HEK293T (cell line): ENCODE measurements around the gene SRGAP1.

ENCODE experiments used
- CTCF ChIA-PET: fragments of 350-600 bp; formaldehyde crosslinking; extraction: SDS; loops from one replicate; lab custom pipeline; 2021; ENCODE audit warnings: antibody characterized with exemption, inconsistent platforms; lab: Yijun Ruan, JAX
- POLR2A ChIA-PET: fragments of 350-600 bp; formaldehyde crosslinking; extraction: SDS; loops from one replicate; lab custom pipeline; 2020; ENCODE audit warnings: antibody characterized with exemption, inconsistent platforms; lab: Yijun Ruan, JAX
- DNase-seq: peaks from one replicate; pipeline ENCODE4 v3.0.0; 2012; ENCODE audit warnings: mixed read lengths; ENCODE audit errors: extremely low spot score
- ARNT ChIP-seq: fragments of 450-650 bp; IDR thresholded peaks from 2 replicates; pipeline ENCODE4 v1.6.1; 2017; ENCODE audit warnings: mild to moderate bottlenecking
- BHLHE40 ChIP-seq: fragments of 450-650 bp; IDR thresholded peaks from 2 replicates; pipeline ENCODE4 v1.6.1; 2016; ENCODE audit warnings: mild to moderate bottlenecking, moderate library complexity, borderline replicate concordance
- CTBP1 ChIP-seq: fragments of 450-650 bp; IDR thresholded peaks from 2 replicates; pipeline ENCODE4 v1.6.1; 2016; ENCODE audit warnings: borderline replicate concordance
- ELF4 ChIP-seq: fragments of 450-650 bp; IDR thresholded peaks from 2 replicates; pipeline ENCODE4 v1.6.1; 2017; ENCODE audit warnings: antibody characterized with exemption
- FOXA1 ChIP-seq: fragments of 450-650 bp; IDR thresholded peaks from 2 replicates; pipeline ENCODE4 v1.6.1; 2016; ENCODE audit warnings: mild to moderate bottlenecking
- FOXK2 ChIP-seq: fragments of 450-650 bp; IDR thresholded peaks from 2 replicates; pipeline ENCODE4 v1.6.1; 2016; ENCODE audit warnings: mild to moderate bottlenecking
- FOXM1 ChIP-seq: fragments of 450-650 bp; IDR thresholded peaks from 2 replicates; pipeline ENCODE4 v1.6.1; 2017; ENCODE audit warnings: mild to moderate bottlenecking, borderline replicate concordance
- HDGF ChIP-seq: fragments of 450-650 bp; IDR thresholded peaks from 2 replicates; pipeline ENCODE4 v1.6.1; 2017; ENCODE audit warnings: antibody characterized with exemption, borderline replicate concordance
- L3MBTL2 ChIP-seq: fragments of 450-650 bp; conservative IDR thresholded peaks from 2 replicates; pipeline ENCODE4 v1.6.1; 2016; ENCODE audit warnings: mild to moderate bottlenecking
- LEF1 ChIP-seq: fragments of 450-650 bp; IDR thresholded peaks from 2 replicates; pipeline ENCODE4 v1.6.1; 2017; ENCODE audit warnings: mild to moderate bottlenecking, borderline replicate concordance
- NFRKB ChIP-seq: fragments of 450-650 bp; IDR thresholded peaks from 2 replicates; pipeline ENCODE4 v1.6.1; 2016; ENCODE audit warnings: mild to moderate bottlenecking, moderate library complexity
- PKNOX1 ChIP-seq: fragments of 450-650 bp; IDR thresholded peaks from 2 replicates; pipeline ENCODE4 v1.6.1; 2016
- SP1 ChIP-seq: fragments of 450-650 bp; IDR thresholded peaks from 2 replicates; pipeline ENCODE4 v1.6.1; 2017
- SUZ12 ChIP-seq: fragments of 450-650 bp; IDR thresholded peaks from 2 replicates; pipeline ENCODE4 v1.6.1; 2016; ENCODE audit warnings: mild to moderate bottlenecking
- TARDBP ChIP-seq: fragments of 450-650 bp; IDR thresholded peaks from 2 replicates; pipeline ENCODE4 v1.6.1; 2016
- ZNF384 ChIP-seq: fragments of 450-650 bp; IDR thresholded peaks from 2 replicates; pipeline ENCODE4 v1.6.1; 2016

The SRGAP1 gene

GRCh38 chr12:63922474-63922873 lies 78.0 kb downstream of the SRGAP1 start:
- no peak for DNase-seq
- ChIA-PET CTCF (no interaction called here), POLR2A (no interaction called here)
- no peak for TF ChIP-seq FOXK2
- TF ChIP-seq ZNF384 = no peak
- no peak for TF ChIP-seq FOXM1
- no peak for TF ChIP-seq BHLHE40
- TF ChIP-seq SP1 = no peak

GRCh38 chr12:63924781-63925180 lies 80.3 kb downstream of the SRGAP1 start:
- TF ChIP-seq SUZ12 (no peak), FOXA1 (no peak), LEF1 (no peak), FOXK2 (no peak), CTBP1 (no peak), L3MBTL2 (no peak), SP1 (no peak), NFRKB (no peak), FOXM1 (no peak), ARNT (no peak), PKNOX1 (no peak), TARDBP (no peak), BHLHE40 (no peak), ZNF384 (no peak), HDGF (no peak)
- POLR2A ChIA-PET = no interaction called here
- CTCF ChIA-PET = no interaction called here
- no peak for DNase-seq

- ChIA-PET POLR2A (no interaction called here), CTCF (no interaction called here)
- no peak for TF ChIP-seq ELF4
- no peak for TF ChIP-seq ARNT
- TF ChIP-seq FOXA1 = no peak
- no peak for TF ChIP-seq BHLHE40
- TF ChIP-seq FOXM1 = no peak
- TF ChIP-seq FOXK2 = no peak
- no peak for DNase-seq
Observed at GRCh38 chr12:63927511-63927910, 83.0 kb downstream of the SRGAP1 start.

GRCh38 chr12:63928305-63928704 lies 83.8 kb downstream of the SRGAP1 start:
- POLR2A ChIA-PET = no interaction called here
- DNase-seq = no peak
- CTCF ChIA-PET = no interaction called here
- TF ChIP-seq CTBP1 (no peak), FOXK2 (no peak), BHLHE40 (no peak), SUZ12 (no peak), TARDBP (no peak), ELF4 (no peak), HDGF (no peak), ZNF384 (no peak), FOXM1 (no peak), LEF1 (no peak), SP1 (no peak), NFRKB (no peak), PKNOX1 (no peak), ARNT (no peak), L3MBTL2 (no peak)

- ChIA-PET CTCF (interaction anchor here (0.6 kb wide), 1 partner anchor 24 kb away, joined by 3 read pairs; no protein-coding TSS in a partner anchor), POLR2A (no interaction called here)
- no peak for DNase-seq
- no peak for TF ChIP-seq SUZ12
- no peak for TF ChIP-seq FOXA1
- TF ChIP-seq ELF4 = no peak
- no peak for TF ChIP-seq FOXK2
- TF ChIP-seq TARDBP = no peak
- TF ChIP-seq CTBP1 = no peak
- TF ChIP-seq L3MBTL2 = no peak
Observed at GRCh38 chr12:63929426-63929825, 84.9 kb downstream of the SRGAP1 start.

GRCh38 chr12:63930971-63931370 lies 86.5 kb downstream of the SRGAP1 start:
- ChIA-PET POLR2A (no interaction called here), CTCF (no interaction called here)
- DNase-seq = no peak
- TF ChIP-seq HDGF (no peak), PKNOX1 (no peak), ZNF384 (no peak), LEF1 (no peak), SP1 (no peak), FOXK2 (no peak), FOXA1 (no peak)

- TF ChIP-seq ELF4 = no peak
- TF ChIP-seq SUZ12 = no peak
- TF ChIP-seq L3MBTL2 = no peak
- no peak for TF ChIP-seq SP1
- no peak for TF ChIP-seq FOXA1
- no peak for TF ChIP-seq NFRKB
- no peak for TF ChIP-seq BHLHE40
- no peak for TF ChIP-seq FOXM1
- TF ChIP-seq ZNF384 = no peak
- TF ChIP-seq HDGF = no peak
- TF ChIP-seq PKNOX1 = no peak
- TF ChIP-seq LEF1 = no peak
- no peak for TF ChIP-seq ARNT
- TF ChIP-seq TARDBP = no peak
- no peak for TF ChIP-seq FOXK2
- no peak for TF ChIP-seq CTBP1
- CTCF ChIA-PET = no interaction called here
- POLR2A ChIA-PET = no interaction called here
- DNase-seq = no peak
Observed at GRCh38 chr12:63931703-63932102, 87.2 kb downstream of the SRGAP1 start.
